Neural crest cell (in vitro differentiated cells): ENCODE measurements around the gene ERC2. TPM values are rescaled to one million over a fixed set of nuclear protein-coding genes. Genes with fewer than 3 reads are reported as not detected.

Experiments
- DNase-seq: peaks from one replicate; pipeline ENCODE4 v3.0.0; 2021; ENCODE audit warnings: low read depth, mixed read lengths, low spot score
- H3K27ac Mint-ChIP-seq: one replicate; pipeline ENCODE4 v1.8.0; 2021; ENCODE audit warnings: mild to moderate bottlenecking, mixed read lengths; ENCODE audit not compliant: unreplicated experiment
- H3K27me3 Mint-ChIP-seq: 2 replicates; pipeline ENCODE4 v1.8.0; 2021; ENCODE audit warnings: low read depth, mild to moderate bottlenecking, mixed read lengths
- H3K36me3 Mint-ChIP-seq: 2 replicates; pipeline ENCODE4 v1.8.0; 2021; ENCODE audit warnings: low read depth, mild to moderate bottlenecking, mixed read lengths
- H3K4me1 Mint-ChIP-seq: 2 replicates; pipeline ENCODE4 v1.8.0; 2021; ENCODE audit warnings: mixed read lengths
- H3K4me3 Mint-ChIP-seq: one replicate; pipeline ENCODE4 v1.8.0; 2021; ENCODE audit warnings: mild to moderate bottlenecking, mixed read lengths
- H3K9me3 Mint-ChIP-seq: 2 replicates; pipeline ENCODE4 v1.8.0; 2021; ENCODE audit warnings: mixed read lengths
- CTCF ChIP-seq: fragments of 200-600 bp; sonication (generic); conservative IDR thresholded peaks from 2 replicates; pipeline ENCODE4 v1.5.0; 2021; ENCODE audit warnings: antibody characterized with exemption, mild to moderate bottlenecking
- total RNA-seq: library from RNA; stranded (reverse); gene quantifications from 2 replicates; pipeline ENCODE4 v1.2.1, GENCODE V29; 2021

ERC2 gene
- total RNA-seq, 1 donor from 2014 or later: 13.5 TPM

GRCh38 chr3:56383092-56383491 is 85.2 kb downstream of the ERC2 start:
- Mint-ChIP-seq H3K27ac (no peak overlapping the region), H3K27me3 (no peaks in the 10 kb centered on the region), H3K4me3 (no peak overlapping the region), H3K9me3 (no peaks in the 10 kb centered on the region), H3K36me3 (no peaks in the 10 kb centered on the region), H3K4me1 (no peaks in the 10 kb centered on the region)
- no peak for DNase-seq
- TF ChIP-seq CTCF: no peak

DNA sequence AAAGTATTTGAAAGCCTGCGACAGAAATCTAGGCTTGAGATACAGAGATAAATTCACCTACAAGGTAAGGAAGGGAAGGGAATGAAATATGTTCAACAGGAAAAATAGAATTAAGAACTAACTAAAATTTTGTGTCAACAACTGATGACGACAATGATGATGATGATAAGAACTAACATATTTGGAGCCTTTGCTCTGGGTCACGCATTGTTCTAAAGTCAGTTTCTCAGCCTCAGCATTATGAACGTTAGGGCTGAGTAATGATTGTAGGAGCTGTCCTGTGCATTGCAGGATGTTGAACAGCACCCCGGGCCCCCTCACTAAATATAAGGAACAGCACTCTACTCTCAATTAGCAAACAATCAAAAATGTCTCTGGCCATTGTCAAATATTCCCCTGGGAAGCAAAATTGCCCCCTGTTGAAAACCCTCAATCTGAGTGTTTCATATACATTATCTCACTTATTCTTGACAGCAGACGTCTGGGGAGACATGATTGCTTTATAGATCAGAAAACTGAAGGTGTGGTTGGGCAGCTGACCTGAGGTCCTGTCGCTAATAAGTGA is 88.5 kb downstream of the ERC2 start:
- Mint-ChIP-seq H3K9me3 (peaks cover 10% of the 10 kb centered on the region), H3K4me1 (no peaks in the 10 kb centered on the region), H3K27ac (no peak overlapping the region), H3K36me3 (peaks cover 7% of the 10 kb centered on the region), H3K4me3 (no peak overlapping the region), H3K27me3 (no peaks in the 10 kb centered on the region)
- TF ChIP-seq CTCF: no peak
- DNase-seq: no peak

DNA sequence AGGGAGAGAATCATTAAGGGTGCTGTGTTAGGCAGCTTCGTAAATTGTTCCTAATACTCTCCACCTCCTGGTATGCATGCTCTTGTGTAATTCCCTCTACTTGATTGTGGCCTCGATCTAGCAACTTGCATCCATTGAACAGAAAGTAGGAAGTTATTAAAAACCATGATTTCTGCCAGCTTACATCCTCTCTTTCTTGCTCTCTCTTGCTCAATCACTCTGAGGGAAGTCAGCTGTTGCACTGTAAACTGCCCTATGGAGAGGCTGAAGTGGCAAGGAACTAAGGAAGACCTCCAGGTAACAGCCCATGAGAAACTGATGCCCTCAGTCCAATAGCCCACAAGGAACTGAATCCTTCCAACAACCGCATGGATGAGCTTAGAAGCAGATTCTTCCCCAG is 92.6 kb downstream of the ERC2 start:
- H3K4me1 Mint-ChIP-seq: peaks cover 4% of the 10 kb centered on the region
- TF ChIP-seq CTCF: no peak
- peaks cover 7% of the 10 kb centered on the region for H3K36me3 Mint-ChIP-seq
- H3K9me3 Mint-ChIP-seq: peaks cover 10% of the 10 kb centered on the region
- no peak overlapping the region for H3K4me3 Mint-ChIP-seq
- peak overlapping the region; percentile 29 for H3K27ac Mint-ChIP-seq
- no peaks in the 10 kb centered on the region for H3K27me3 Mint-ChIP-seq
- DNase-seq: no peak

GRCh38 chr3:56373386-56373785 is 94.9 kb downstream of the ERC2 start:
- Mint-ChIP-seq H3K9me3 (peaks cover 10% of the 10 kb centered on the region), H3K27ac (no peak overlapping the region), H3K4me3 (no peak overlapping the region), H3K4me1 (peaks cover 4% of the 10 kb centered on the region), H3K27me3 (no peaks in the 10 kb centered on the region), H3K36me3 (peaks cover 7% of the 10 kb centered on the region)
- no peak for TF ChIP-seq CTCF
- no peak for DNase-seq

GRCh38 chr3:56370991-56371775 is 97.1 kb downstream of the ERC2 start:
- H3K4me3 Mint-ChIP-seq: no peak overlapping the region
- H3K27me3 Mint-ChIP-seq: no peaks in the 10 kb centered on the region
- peaks cover 7% of the 10 kb centered on the region for H3K9me3 Mint-ChIP-seq
- peaks cover 7% of the 10 kb centered on the region for H3K36me3 Mint-ChIP-seq
- DNase-seq: no peak
- H3K27ac Mint-ChIP-seq: no peak overlapping the region
- H3K4me1 Mint-ChIP-seq: peaks cover 12% of the 10 kb centered on the region
- no peak for TF ChIP-seq CTCF
